DND-41 (cell line): ENCODE results near the gene CSNK1G2.

Experiments
- ATAC-seq: fragments of 200-7000 bp; cut with Tn5 transposase; 3 replicates; pipeline ENCODE4 v1.9.1; 2021; ENCODE audit warnings: low read depth; ENCODE audit not compliant: insufficient read depth
- DNase-seq: peaks from one replicate; pipeline ENCODE4 v3.0.0-alpha.2; 2020
- H2AFZ ChIP-seq: 2 replicates; pipeline ENCODE4 v1.6.0; 2012; ENCODE audit warnings: low read depth, low read length
- H3K27ac ChIP-seq: 2 replicates; pipeline ENCODE4 v1.5.1; 2012; ENCODE audit warnings: low read length, inconsistent platforms
- H3K27me3 ChIP-seq: fragments of 200-600 bp; sonication (generic); 2 replicates; pipeline ENCODE4 v1.6.0; 2012; ENCODE audit warnings: low read length, mild to moderate bottlenecking, inconsistent platforms; ENCODE audit not compliant: insufficient read depth, poor library complexity
- H3K36me3 ChIP-seq: 2 replicates; pipeline ENCODE4 v1.5.1; 2012; ENCODE audit warnings: low read length, inconsistent platforms; ENCODE audit not compliant: insufficient read depth
- H3K4me1 ChIP-seq: 2 replicates; pipeline ENCODE4 v1.5.1; 2012; ENCODE audit warnings: mild to moderate bottlenecking, low read length; ENCODE audit not compliant: insufficient read depth
- H3K4me2 ChIP-seq: 2 replicates; pipeline ENCODE4 v1.6.0; 2012; ENCODE audit warnings: mild to moderate bottlenecking, moderate library complexity, low read length, inconsistent platforms; ENCODE audit not compliant: insufficient read depth
- H3K4me3 ChIP-seq, 2 experiments: fragments of 200-600 bp in 1 of 2; shearing (Covaris generic) in 1 of 2; 2 replicates each; pipeline ENCODE4 v1.5.1; 2012 to 2016; ENCODE audit warnings: inconsistent platforms in 2 of 2, low read length in 2 of 2, mild to moderate bottlenecking in 2 of 2, low read depth in 1 of 2, moderate library complexity in 1 of 2
- H3K79me2 ChIP-seq: 2 replicates; pipeline ENCODE4 v1.6.0; 2012; ENCODE audit warnings: low read length, inconsistent platforms; ENCODE audit not compliant: insufficient read depth
- H3K9ac ChIP-seq: 2 replicates; pipeline ENCODE4 v1.6.0; 2012; ENCODE audit warnings: low read depth, mild to moderate bottlenecking, inconsistent platforms, low read length, moderate library complexity
- H3K9me3 ChIP-seq: 2 replicates; pipeline ENCODE4 v1.5.1; 2012; ENCODE audit warnings: low read length, moderate library complexity, mild to moderate bottlenecking, inconsistent platforms; ENCODE audit not compliant: insufficient read depth, severe bottlenecking
- H4K20me1 ChIP-seq: 2 replicates; pipeline ENCODE4 v1.6.0; 2012; ENCODE audit warnings: low read length; ENCODE audit not compliant: insufficient read depth
- EZH2 ChIP-seq: IDR thresholded peaks from 3 replicates; pipeline ENCODE4 v1.6.1; 2012; ENCODE audit warnings: borderline replicate concordance, low read depth, mild to moderate bottlenecking, moderate library complexity, low read length, inconsistent platforms; ENCODE audit not compliant: severe bottlenecking
- TF ChIP-seq, protein P1 (sequence below): IDR thresholded peaks from 2 replicates; pipeline ENCODE4 v1.5.1; 2012; ENCODE audit warnings: borderline replicate concordance, low read length, moderate library complexity, mild to moderate bottlenecking; ENCODE audit not compliant: poor library complexity, severe bottlenecking; ENCODE audit errors: extremely low read depth

CSNK1G2 gene

DNA sequence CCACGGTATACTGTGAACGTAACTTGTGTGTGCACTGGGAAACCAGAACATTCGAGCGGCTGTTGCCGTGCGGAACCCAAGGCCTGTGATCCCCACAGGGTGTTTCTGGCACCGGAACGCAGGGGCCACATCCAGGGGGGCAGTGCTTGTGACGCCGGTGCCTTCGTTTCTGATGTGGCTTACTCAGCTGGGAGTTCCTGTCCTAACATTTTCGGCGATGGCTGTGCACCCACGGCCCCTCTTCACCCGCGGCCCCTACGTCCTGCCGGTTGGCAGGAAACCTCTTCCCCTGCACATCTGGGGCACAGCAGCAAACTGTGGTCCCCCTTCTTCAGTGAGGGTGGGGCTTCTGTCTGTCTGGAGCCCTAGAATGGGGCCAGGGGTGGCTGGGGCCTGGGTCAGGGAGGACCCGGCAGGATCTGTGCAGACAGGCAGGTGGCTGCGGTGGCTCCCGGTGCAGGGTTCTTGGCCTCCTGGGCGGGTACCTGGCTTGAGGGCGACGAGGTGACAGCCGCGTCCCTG is 26.2 kb downstream of the CSNK1G2 start:
- no peak overlapping the region for H3K4me2 ChIP-seq
- DNase-seq (no peak), ATAC-seq (no peak)
- H3K36me3 ChIP-seq = peaks cover 71% of the 10 kb centered on the region
- no peaks in the 10 kb centered on the region for H3K27me3 ChIP-seq
- no peaks in the 10 kb centered on the region for H3K4me1 ChIP-seq
- no peak overlapping the region for H3K4me3 ChIP-seq
- no peak overlapping the region for H3K27ac ChIP-seq
- peaks cover 87% of the 10 kb centered on the region for H3K79me2 ChIP-seq
- no peak overlapping the region for H2AFZ ChIP-seq
- no peak overlapping the region for H3K9ac ChIP-seq
- H3K9me3 ChIP-seq = no peaks in the 10 kb centered on the region
- peaks cover 68% of the 10 kb centered on the region for H4K20me1 ChIP-seq
- no peak for TF ChIP-seq EZH2
- TF ChIP-seq, protein P1, sequence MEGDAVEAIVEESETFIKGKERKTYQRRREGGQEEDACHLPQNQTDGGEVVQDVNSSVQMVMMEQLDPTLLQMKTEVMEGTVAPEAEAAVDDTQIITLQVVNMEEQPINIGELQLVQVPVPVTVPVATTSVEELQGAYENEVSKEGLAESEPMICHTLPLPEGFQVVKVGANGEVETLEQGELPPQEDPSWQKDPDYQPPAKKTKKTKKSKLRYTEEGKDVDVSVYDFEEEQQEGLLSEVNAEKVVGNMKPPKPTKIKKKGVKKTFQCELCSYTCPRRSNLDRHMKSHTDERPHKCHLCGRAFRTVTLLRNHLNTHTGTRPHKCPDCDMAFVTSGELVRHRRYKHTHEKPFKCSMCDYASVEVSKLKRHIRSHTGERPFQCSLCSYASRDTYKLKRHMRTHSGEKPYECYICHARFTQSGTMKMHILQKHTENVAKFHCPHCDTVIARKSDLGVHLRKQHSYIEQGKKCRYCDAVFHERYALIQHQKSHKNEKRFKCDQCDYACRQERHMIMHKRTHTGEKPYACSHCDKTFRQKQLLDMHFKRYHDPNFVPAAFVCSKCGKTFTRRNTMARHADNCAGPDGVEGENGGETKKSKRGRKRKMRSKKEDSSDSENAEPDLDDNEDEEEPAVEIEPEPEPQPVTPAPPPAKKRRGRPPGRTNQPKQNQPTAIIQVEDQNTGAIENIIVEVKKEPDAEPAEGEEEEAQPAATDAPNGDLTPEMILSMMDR = no peak

DNA sequence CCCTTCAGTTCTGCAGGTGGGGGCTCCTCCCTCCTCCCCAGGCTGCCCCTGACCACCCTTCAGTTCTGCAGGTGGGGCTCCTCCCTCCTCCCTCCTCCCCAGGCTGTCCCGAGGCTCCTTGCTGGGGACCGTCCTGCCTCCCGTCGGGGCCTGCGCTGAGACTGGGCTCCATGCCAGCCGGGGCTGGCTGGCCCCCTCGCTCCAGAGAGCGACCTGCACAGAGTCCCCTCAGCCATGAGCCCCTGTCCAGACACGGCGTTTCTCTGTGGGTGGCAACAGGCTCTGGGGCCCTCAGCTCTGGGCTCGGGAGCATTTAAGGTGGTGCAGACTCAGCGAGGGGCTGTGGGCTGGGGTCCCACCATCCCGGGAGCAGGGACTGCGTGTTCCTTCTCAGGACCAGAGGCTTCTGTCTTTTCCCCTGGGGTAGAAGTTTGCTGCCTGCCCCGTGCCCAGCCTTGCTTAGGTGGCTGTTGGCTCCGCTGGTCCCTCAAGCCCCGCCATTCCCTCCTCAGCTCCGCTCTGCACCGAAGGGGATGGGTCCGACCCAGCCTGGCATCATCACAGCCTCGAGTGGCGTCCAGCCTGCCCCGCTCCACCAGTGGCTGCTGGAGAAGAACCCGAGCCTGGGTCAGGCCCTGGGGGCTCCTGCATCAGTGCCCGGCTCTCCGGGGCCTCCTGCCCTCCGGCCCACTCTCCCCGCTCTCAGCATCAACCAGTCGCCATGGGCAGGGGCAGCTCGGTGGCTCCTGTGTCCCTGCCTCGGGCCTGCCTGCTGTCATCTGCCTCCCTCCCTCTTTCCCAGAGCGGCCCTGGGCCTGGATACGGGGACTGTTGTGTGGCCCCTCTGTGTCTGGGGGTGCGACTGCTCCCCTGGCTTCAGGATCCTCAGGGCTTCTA is 27.6 kb downstream of the CSNK1G2 start:
- Histone ChIP-seq H3K79me2 (peaks cover 85% of the 10 kb centered on the region), H3K9me3 (no peaks in the 10 kb centered on the region), H3K4me2 (no peak overlapping the region), H3K9ac (no peak overlapping the region), H3K36me3 (peaks cover 60% of the 10 kb centered on the region), H2AFZ (no peak overlapping the region), H4K20me1 (peaks cover 64% of the 10 kb centered on the region), H3K4me1 (no peaks in the 10 kb centered on the region), H3K4me3 (no peak overlapping the region), H3K27me3 (no peaks in the 10 kb centered on the region), H3K27ac (no peak overlapping the region)
- TF ChIP-seq EZH2 = no peak
- TF ChIP-seq, protein P1 = no peak
- DNase-seq = no peak
- no peak for ATAC-seq

DNA sequence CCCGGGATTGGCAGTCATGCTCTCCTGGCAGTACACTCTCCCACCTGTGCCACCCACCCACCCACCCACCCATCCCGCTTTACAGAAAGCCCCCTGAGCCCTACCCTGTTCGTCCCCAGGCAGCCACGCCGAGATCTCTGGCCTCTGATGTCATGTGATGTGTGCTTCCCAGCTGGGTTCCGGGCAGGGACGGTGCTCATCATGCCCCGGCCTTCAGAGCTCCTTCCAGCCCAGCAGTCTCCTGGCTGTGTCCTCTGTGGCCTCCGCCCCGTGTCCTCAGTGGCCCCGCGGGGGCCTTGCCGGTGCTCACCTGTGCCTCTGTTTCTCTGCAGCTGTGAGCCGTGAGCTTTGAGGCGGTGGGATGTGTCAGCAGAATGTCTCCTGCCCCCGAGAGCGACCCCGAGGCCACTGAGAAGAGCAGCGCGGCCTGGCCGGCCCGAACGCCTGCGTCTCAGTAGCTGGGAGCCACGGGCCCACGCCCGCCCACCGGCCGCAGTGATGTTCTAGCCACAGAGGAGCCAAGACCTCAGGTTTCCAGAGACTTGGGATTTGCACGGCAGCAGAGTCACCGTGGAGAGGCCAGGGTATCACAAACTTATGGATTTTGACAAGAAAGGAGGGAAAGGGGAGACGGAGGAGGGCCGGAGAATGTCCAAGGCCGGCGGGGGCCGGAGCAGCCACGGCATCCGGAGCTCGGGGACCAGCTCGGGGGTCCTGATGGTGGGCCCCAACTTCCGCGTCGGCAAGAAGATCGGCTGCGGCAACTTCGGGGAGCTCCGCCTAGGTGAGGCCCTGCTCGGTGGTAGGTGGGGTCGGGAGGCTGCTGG is 28.4 kb downstream of the CSNK1G2 start:
- no peak overlapping the region for H3K4me2 ChIP-seq
- H3K79me2 ChIP-seq = peaks cover 86% of the 10 kb centered on the region
- TF ChIP-seq EZH2 = no peak
- TF ChIP-seq, protein P1 = no peak
- no peak overlapping the region for H3K27ac ChIP-seq
- no peaks in the 10 kb centered on the region for H3K4me1 ChIP-seq
- H3K9me3 ChIP-seq = no peaks in the 10 kb centered on the region
- no peak overlapping the region for H3K4me3 ChIP-seq
- no peak overlapping the region for H3K9ac ChIP-seq
- DNase-seq = no peak
- no peak overlapping the region for H2AFZ ChIP-seq
- peaks cover 62% of the 10 kb centered on the region for H3K36me3 ChIP-seq
- H3K27me3 ChIP-seq = no peaks in the 10 kb centered on the region
- H4K20me1 ChIP-seq = peaks cover 67% of the 10 kb centered on the region
- ATAC-seq = no peak
